HCT116 (cell line): ENCODE results near the gene GABARAPL1.

Source experiments
- EGR1 ChIP-seq: IDR thresholded peaks from 2 replicates; pipeline ENCODE4 v1.6.1; 2012; ENCODE audit warnings: low read depth
- FOSL1 ChIP-seq: IDR thresholded peaks from 2 replicates; pipeline ENCODE4 v1.6.1; 2012; ENCODE audit warnings: low read depth
- JUND ChIP-seq: IDR thresholded peaks from 2 replicates; pipeline ENCODE4 v1.6.1; 2012
- MAX ChIP-seq: IDR thresholded peaks from 2 replicates; pipeline ENCODE4 v1.6.1; 2012
- POLR2A ChIP-seq: IDR thresholded peaks from 2 replicates; pipeline ENCODE4 v1.7.0; 2011; ENCODE audit warnings: borderline replicate concordance; ENCODE audit not compliant: insufficient read depth, insufficient read length; ENCODE audit errors: extremely low read depth
- POLR2AphosphoS5 ChIP-seq: IDR thresholded peaks from 2 replicates; pipeline ENCODE4 v1.6.1; 2011; ENCODE audit warnings: mild to moderate bottlenecking, low read depth, low read length, moderate library complexity
- REST ChIP-seq: IDR thresholded peaks from 2 replicates; pipeline ENCODE4 v1.6.1; 2012; ENCODE audit warnings: low read depth
- TCF7L2 ChIP-seq: IDR thresholded peaks from 2 replicates; pipeline ENCODE4 v1.7.0; 2011; ENCODE audit warnings: borderline replicate concordance, inconsistent platforms; ENCODE audit not compliant: insufficient read depth, insufficient read length; ENCODE audit errors: extremely low read depth
- YY1 ChIP-seq: IDR thresholded peaks from 2 replicates; pipeline ENCODE4 v1.6.1; 2011; ENCODE audit warnings: low read length, low read depth, moderate library complexity, mild to moderate bottlenecking; ENCODE audit not compliant: insufficient replicate concordance; ENCODE audit errors: extremely low read depth
- ZBTB33 ChIP-seq: IDR thresholded peaks from 2 replicates; pipeline ENCODE4 v1.6.1; 2011; ENCODE audit warnings: mild to moderate bottlenecking, low read length, moderate library complexity; ENCODE audit not compliant: insufficient replicate concordance; ENCODE audit errors: extremely low read depth
- TF ChIP-seq, protein P1 (sequence below), 3 experiments: fragments of 200-600 bp in 1 of 3; sonication (generic) in 1 of 3; IDR thresholded peaks in 2 of 3; conservative IDR thresholded peaks in 1 of 3; 2 replicates each; pipeline ENCODE4 v1.5.1; 2012 to 2017; ENCODE audit warnings: low read depth in 2 of 3, low read length in 2 of 3, antibody characterized with exemption in 1 of 3, borderline replicate concordance in 1 of 3, control low read depth in 1 of 3, mild to moderate bottlenecking in 1 of 3, mixed read lengths in 1 of 3, mixed run types in 1 of 3, moderate library complexity in 1 of 3; ENCODE audit not compliant: insufficient read depth in 1 of 3
- TF ChIP-seq, protein P2 (sequence below): IDR thresholded peaks from 2 replicates; pipeline ENCODE4 v1.6.1; 2012

DNA sequence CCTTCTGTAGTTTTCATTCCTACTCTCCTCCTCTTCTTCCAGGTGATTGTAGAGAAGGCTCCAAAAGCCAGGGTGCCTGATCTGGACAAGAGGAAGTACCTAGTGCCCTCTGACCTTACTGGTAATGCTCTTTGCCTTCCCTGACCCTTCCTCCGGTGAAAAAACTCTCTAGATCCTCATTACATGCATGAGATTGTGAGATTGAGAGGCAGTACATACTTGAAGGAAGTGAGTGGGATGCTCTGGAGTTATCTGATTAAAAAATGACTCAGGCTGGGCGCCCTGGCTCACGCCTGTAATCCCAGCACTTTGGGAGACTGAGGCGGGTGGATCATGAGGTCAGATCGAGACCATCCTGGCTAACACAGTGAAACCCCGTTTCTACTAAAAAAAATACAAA lies 5.3 kb downstream of the GABARAPL1 start:
- TF ChIP-seq, protein P1, sequence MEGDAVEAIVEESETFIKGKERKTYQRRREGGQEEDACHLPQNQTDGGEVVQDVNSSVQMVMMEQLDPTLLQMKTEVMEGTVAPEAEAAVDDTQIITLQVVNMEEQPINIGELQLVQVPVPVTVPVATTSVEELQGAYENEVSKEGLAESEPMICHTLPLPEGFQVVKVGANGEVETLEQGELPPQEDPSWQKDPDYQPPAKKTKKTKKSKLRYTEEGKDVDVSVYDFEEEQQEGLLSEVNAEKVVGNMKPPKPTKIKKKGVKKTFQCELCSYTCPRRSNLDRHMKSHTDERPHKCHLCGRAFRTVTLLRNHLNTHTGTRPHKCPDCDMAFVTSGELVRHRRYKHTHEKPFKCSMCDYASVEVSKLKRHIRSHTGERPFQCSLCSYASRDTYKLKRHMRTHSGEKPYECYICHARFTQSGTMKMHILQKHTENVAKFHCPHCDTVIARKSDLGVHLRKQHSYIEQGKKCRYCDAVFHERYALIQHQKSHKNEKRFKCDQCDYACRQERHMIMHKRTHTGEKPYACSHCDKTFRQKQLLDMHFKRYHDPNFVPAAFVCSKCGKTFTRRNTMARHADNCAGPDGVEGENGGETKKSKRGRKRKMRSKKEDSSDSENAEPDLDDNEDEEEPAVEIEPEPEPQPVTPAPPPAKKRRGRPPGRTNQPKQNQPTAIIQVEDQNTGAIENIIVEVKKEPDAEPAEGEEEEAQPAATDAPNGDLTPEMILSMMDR (IDR thresholded peaks at IDR 0.05 in 2 of 3, conservative IDR thresholded peaks at IDR 0.05 in 1 of 3; ENCODE audit: borderline replicate concordance in 1 of 3, insufficient read depth in 1 of 3, low read depth in 2 of 3, low read length in 2 of 3), result no peak
- TF ChIP-seq REST (no peak), POLR2A (no peak), MAX (no peak), TCF7L2 (no peak), ZBTB33 (no peak), POLR2AphosphoS5 (no peak), JUND (no peak), EGR1 (no peak), FOSL1 (no peak), YY1 (no peak)
- TF ChIP-seq, protein P2, sequence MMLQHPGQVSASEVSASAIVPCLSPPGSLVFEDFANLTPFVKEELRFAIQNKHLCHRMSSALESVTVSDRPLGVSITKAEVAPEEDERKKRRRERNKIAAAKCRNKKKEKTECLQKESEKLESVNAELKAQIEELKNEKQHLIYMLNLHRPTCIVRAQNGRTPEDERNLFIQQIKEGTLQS, result no peak
